HepG2 (cell line): ENCODE results near the gene GPT2. TPM values are rescaled to one million over a fixed set of nuclear protein-coding genes. Genes with fewer than 3 reads are reported as not detected.
A peak's percentile ranks its signal among the peaks of the same experiment; 100 is the strongest.

Experiments used
- CBX5 ChIP-seq: sonication (generic); formaldehyde crosslinking; IDR thresholded peaks from 2 replicates; pipeline ENCODE4 v1.4.0; 2020; ENCODE audit warnings: missing genetic modification reagents, borderline replicate concordance
- FLYWCH1 ChIP-seq: sonication (generic); formaldehyde crosslinking; IDR thresholded peaks from 2 replicates; pipeline ENCODE4 v1.8.1; 2023; ENCODE audit warnings: mild to moderate bottlenecking, missing genetic modification reagents
- FOXA1 ChIP-seq, 2 experiments: fragments of 450-650 bp in 1 of 2; sonication (generic) in 1 of 2; formaldehyde crosslinking in 1 of 2; IDR thresholded peaks; 2 replicates each; pipeline versions ENCODE4 v1.4.0 to v1.6.1; 2016 to 2020; ENCODE audit warnings: missing genetic modification reagents in 1 of 2
- GABPB1 ChIP-seq: IDR thresholded peaks from 2 replicates; pipeline ENCODE4 v1.6.1; 2016; ENCODE audit warnings: mild to moderate bottlenecking, missing genetic modification reagents, moderate library complexity, missing compliant biosample characterization
- HDAC6 ChIP-seq: fragments of 200-600 bp; sonication (generic); IDR thresholded peaks from 2 replicates; pipeline ENCODE4 v1.7.0; 2017; ENCODE audit warnings: mild to moderate bottlenecking, antibody characterized with exemption, low read length, low read depth
- HMG20A ChIP-seq: IDR thresholded peaks from 2 replicates; pipeline ENCODE4 v1.6.1; 2016; ENCODE audit warnings: borderline replicate concordance
- ISX ChIP-seq: sonication (generic); formaldehyde crosslinking; conservative IDR thresholded peaks from 2 replicates; pipeline ENCODE4 v1.5.0; 2020; ENCODE audit warnings: missing genetic modification reagents
- JUNB ChIP-seq: sonication (generic); formaldehyde crosslinking; IDR thresholded peaks from 2 replicates; pipeline ENCODE4 v1.8.0; 2022; ENCODE audit warnings: missing genetic modification reagents, mild to moderate bottlenecking, borderline replicate concordance
- NR2F6 ChIP-seq, 2 experiments: IDR thresholded peaks; 2 replicates each; pipeline ENCODE4 v1.6.1; 2016; ENCODE audit warnings: antibody characterized with exemption in 1 of 2, mild to moderate bottlenecking in 1 of 2
- RBFOX2 ChIP-seq: fragments of 200-400 bp; formaldehyde crosslinking; IDR thresholded peaks from 2 replicates; pipeline ENCODE4 v1.6.1; 2017; ENCODE audit warnings: low read depth, mild to moderate bottlenecking, low read length
- SMAD9 ChIP-seq: sonication (generic); formaldehyde crosslinking; IDR thresholded peaks from 2 replicates; pipeline ENCODE4 v1.5.1; 2020; ENCODE audit warnings: mild to moderate bottlenecking, missing genetic modification reagents
- WIZ ChIP-seq: sonication (generic); formaldehyde crosslinking; IDR thresholded peaks from 2 replicates; pipeline ENCODE4 v1.5.1; 2020; ENCODE audit warnings: mild to moderate bottlenecking, missing genetic modification reagents
- ZNF230 ChIP-seq: sonication (generic); formaldehyde crosslinking; IDR thresholded peaks from 2 replicates; pipeline ENCODE4 v1.4.0; 2020; ENCODE audit warnings: mild to moderate bottlenecking, missing genetic modification reagents
- ZNF296 ChIP-seq: sonication (generic); formaldehyde crosslinking; conservative IDR thresholded peaks from 2 replicates; pipeline ENCODE4 v1.5.0; 2020; ENCODE audit warnings: mild to moderate bottlenecking, missing genetic modification reagents
- ZNF329 ChIP-seq: sonication (generic); formaldehyde crosslinking; IDR thresholded peaks from 2 replicates; pipeline ENCODE4 v1.9.0; 2021; ENCODE audit warnings: low read depth, mild to moderate bottlenecking, missing genetic modification reagents
- ZNF468 ChIP-seq: sonication (generic); formaldehyde crosslinking; IDR thresholded peaks from 2 replicates; pipeline ENCODE4 v1.8.0; 2022; ENCODE audit warnings: mild to moderate bottlenecking, moderate library complexity, missing genetic modification reagents
- ZNF570 ChIP-seq: sonication (generic); formaldehyde crosslinking; IDR thresholded peaks from 2 replicates; pipeline ENCODE4 v1.4.0; 2020; ENCODE audit warnings: mild to moderate bottlenecking, missing genetic modification reagents, borderline replicate concordance
- ZNF777 ChIP-seq: sonication (generic); formaldehyde crosslinking; IDR thresholded peaks from 2 replicates; pipeline ENCODE4 v1.4.0; 2020; ENCODE audit warnings: missing genetic modification reagents
- polyA plus RNA-seq, 8 experiments: library from polyadenylated mRNA; depleted of rRNA in 3 of 8; stranded (reverse) in 7 of 8; unstranded in 1 of 8; fragments of >200 nt; fragmentation: Illumina TruSeq in 4 of 8; extraction: Trizol in 4 of 8; gene quantifications; 2 replicates each; pipeline versions ENCODE4 v1.2.1 to v1.2.3, GENCODE V29; 2011 to 2016; ENCODE audit warnings: low read depth in 4 of 8, missing spikeins in 1 of 8, mixed read lengths in 1 of 8; ENCODE audit not compliant: insufficient read depth in 1 of 8
- total RNA-seq, 5 experiments: library from RNA; depleted of rRNA; stranded (reverse); fragments of >200 nt; fragmentation: Illumina TruSeq; extraction: Trizol; gene quantifications; 2 replicates each; pipeline ENCODE4 v1.2.3, GENCODE V29; 2016; ENCODE audit warnings: low read depth in 1 of 5
- TF ChIP-seq, protein P1 (sequence below): sonication (generic); formaldehyde crosslinking; IDR thresholded peaks from 2 replicates; pipeline ENCODE4 v1.8.0; 2022; ENCODE audit warnings: missing genetic modification reagents, low read depth, mild to moderate bottlenecking, borderline replicate concordance
- TF ChIP-seq, protein P2 (sequence below): sonication (generic); formaldehyde crosslinking; IDR thresholded peaks from 2 replicates; pipeline ENCODE4 v1.4.0; 2020; ENCODE audit warnings: mild to moderate bottlenecking, missing genetic modification reagents
- TF ChIP-seq, protein P3 (sequence below): sonication (generic); formaldehyde crosslinking; IDR thresholded peaks from 2 replicates; pipeline ENCODE4; 2020; ENCODE audit warnings: missing genetic modification reagents, mild to moderate bottlenecking, borderline replicate concordance
- TF ChIP-seq, protein P4 (sequence below): sonication (generic); formaldehyde crosslinking; IDR thresholded peaks from 2 replicates; pipeline ENCODE4 v1.4.0; 2020; ENCODE audit warnings: missing genetic modification reagents

The GPT2 gene
- total and polyA plus RNA-seq, 2 of the 13 experiments (the other 11 are each of a cell fraction or from before 2014, with no cell fraction given), result 138 to 267 TPM

DNA sequence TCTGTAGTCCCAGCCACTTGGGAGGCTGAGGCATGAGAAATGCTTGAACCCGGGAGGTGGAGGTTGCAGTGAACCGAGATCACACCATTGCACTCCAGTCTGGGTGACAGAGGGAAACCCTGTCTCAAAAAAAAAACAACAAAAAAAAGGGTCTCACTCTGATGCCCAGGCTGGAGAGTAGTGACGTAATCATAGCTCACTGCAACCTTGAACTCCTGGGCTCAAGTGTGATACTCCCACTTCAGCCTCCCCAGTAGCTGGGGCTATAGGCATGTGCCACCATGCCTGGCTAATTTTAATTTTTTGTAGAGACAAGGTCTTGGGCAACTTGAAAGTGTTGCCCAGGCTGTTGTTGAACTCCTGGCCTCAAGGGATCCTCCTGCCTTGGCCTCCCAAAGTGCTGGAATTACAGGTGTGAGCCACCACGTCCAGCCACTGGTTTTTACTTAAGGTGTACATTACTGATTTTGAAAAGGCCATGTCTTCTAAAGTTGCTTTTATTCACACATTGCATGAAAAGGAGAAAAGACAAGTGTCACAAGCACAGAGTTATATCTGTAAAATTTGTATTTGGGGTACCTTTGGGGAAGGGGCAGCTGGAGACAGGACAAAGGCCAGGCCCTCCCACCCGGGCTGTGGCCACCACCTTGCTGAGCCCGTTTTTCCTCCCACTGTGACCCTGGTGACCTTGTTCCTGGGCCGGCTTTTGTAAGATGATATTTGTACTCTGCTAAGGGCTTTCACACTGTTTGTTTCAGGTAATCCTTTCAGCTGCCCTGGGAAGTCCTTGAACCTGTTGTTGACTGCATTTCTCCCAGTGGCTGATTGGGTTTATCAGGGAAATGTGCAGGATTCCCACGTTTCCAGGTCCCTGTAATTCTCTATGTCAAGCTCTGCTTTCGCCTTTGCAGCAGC is 11.5 kb downstream of the GPT2 start (continued):
- no peak for TF ChIP-seq ZNF777 (CRISPR knock-in tag)
- TF ChIP-seq ZNF468 (CRISPR knock-in tag), result no peak; the same call in 1 of the 2 replicates
- TF ChIP-seq, protein P1, sequence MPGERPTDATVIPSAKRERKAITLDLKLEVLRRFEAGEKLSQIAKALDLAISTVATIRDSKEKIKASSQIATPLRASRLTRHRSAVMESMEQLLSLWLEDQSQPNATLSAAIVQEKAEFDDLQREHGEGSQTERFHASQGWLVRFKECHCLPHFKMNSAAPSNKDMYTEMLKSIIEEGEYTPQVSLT (CRISPR knock-in tag), result no peak
- TF ChIP-seq, protein P2, sequence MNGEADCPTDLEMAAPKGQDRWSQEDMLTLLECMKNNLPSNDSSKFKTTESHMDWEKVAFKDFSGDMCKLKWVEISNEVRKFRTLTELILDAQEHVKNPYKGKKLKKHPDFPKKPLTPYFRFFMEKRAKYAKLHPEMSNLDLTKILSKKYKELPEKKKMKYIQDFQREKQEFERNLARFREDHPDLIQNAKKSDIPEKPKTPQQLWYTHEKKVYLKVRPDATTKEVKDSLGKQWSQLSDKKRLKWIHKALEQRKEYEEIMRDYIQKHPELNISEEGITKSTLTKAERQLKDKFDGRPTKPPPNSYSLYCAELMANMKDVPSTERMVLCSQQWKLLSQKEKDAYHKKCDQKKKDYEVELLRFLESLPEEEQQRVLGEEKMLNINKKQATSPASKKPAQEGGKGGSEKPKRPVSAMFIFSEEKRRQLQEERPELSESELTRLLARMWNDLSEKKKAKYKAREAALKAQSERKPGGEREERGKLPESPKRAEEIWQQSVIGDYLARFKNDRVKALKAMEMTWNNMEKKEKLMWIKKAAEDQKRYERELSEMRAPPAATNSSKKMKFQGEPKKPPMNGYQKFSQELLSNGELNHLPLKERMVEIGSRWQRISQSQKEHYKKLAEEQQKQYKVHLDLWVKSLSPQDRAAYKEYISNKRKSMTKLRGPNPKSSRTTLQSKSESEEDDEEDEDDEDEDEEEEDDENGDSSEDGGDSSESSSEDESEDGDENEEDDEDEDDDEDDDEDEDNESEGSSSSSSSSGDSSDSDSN, result peak; percentile 31; the same call in 1 of the 2 replicates
- peak; percentile 96; the same call in 1 of the 2 replicates for TF ChIP-seq HMG20A (CRISPR knock-in tag)
- no peak for TF ChIP-seq CBX5 (CRISPR knock-in tag)
- TF ChIP-seq, protein P3, sequence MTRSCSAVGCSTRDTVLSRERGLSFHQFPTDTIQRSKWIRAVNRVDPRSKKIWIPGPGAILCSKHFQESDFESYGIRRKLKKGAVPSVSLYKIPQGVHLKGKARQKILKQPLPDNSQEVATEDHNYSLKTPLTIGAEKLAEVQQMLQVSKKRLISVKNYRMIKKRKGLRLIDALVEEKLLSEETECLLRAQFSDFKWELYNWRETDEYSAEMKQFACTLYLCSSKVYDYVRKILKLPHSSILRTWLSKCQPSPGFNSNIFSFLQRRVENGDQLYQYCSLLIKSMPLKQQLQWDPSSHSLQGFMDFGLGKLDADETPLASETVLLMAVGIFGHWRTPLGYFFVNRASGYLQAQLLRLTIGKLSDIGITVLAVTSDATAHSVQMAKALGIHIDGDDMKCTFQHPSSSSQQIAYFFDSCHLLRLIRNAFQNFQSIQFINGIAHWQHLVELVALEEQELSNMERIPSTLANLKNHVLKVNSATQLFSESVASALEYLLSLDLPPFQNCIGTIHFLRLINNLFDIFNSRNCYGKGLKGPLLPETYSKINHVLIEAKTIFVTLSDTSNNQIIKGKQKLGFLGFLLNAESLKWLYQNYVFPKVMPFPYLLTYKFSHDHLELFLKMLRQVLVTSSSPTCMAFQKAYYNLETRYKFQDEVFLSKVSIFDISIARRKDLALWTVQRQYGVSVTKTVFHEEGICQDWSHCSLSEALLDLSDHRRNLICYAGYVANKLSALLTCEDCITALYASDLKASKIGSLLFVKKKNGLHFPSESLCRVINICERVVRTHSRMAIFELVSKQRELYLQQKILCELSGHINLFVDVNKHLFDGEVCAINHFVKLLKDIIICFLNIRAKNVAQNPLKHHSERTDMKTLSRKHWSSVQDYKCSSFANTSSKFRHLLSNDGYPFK (CRISPR knock-in tag), result no peak
- TF ChIP-seq ZNF570 (CRISPR knock-in tag), result no peak
- peak; percentile 99 for TF ChIP-seq NR2F6 (IDR thresholded peaks at IDR 0.05)
- TF ChIP-seq NR2F6 (CRISPR knock-in tag; IDR thresholded peaks at IDR 0.05), result peak; percentile 100
- TF ChIP-seq ZNF230 (CRISPR knock-in tag), result no peak
- TF ChIP-seq HDAC6, result no peak
- TF ChIP-seq ZNF329 (CRISPR knock-in tag), result no peak
- TF ChIP-seq FOXA1 (IDR thresholded peaks at IDR 0.05), result no peak
- TF ChIP-seq FOXA1 (CRISPR knock-in tag; IDR thresholded peaks at IDR 0.05), result peak; percentile 91
- 0 out of 2 replicates have a peak, but pooled peaks have one; percentile 37 for TF ChIP-seq ISX
- no peak for TF ChIP-seq SMAD9 (CRISPR knock-in tag)
- TF ChIP-seq, protein P4, sequence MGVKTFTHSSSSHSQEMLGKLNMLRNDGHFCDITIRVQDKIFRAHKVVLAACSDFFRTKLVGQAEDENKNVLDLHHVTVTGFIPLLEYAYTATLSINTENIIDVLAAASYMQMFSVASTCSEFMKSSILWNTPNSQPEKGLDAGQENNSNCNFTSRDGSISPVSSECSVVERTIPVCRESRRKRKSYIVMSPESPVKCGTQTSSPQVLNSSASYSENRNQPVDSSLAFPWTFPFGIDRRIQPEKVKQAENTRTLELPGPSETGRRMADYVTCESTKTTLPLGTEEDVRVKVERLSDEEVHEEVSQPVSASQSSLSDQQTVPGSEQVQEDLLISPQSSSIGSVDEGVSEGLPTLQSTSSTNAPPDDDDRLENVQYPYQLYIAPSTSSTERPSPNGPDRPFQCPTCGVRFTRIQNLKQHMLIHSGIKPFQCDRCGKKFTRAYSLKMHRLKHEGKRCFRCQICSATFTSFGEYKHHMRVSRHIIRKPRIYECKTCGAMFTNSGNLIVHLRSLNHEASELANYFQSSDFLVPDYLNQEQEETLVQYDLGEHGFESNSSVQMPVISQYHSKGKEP (CRISPR knock-in tag), result no peak
- TF ChIP-seq JUNB, result no peak
- peak; percentile 45; the same call in 1 of the 2 replicates for TF ChIP-seq RBFOX2
- TF ChIP-seq GABPB1, result 0 out of 2 replicates have a peak, but pooled peaks have one; percentile 17
- no peak for TF ChIP-seq WIZ
- TF ChIP-seq ZNF296, result no peak; the same call in 1 of the 2 replicates
- TF ChIP-seq FLYWCH1 (CRISPR knock-in tag), result no peak
